ENCODE data around the gene UTP18. TPM values are rescaled to one million over a fixed set of nuclear protein-coding genes. Genes with fewer than 3 reads are reported as not detected.
A peak's percentile ranks its signal among the peaks of the same experiment; 100 is the strongest.

The UTP18 gene
- total and polyA plus RNA-seq, 2 of the 13 experiments (the other 11 are each of a cell fraction or from before 2014, with no cell fraction given), result 35.2 to 104 TPM

GRCh38 chr17:51298508-51299371 lies 38.4 kb downstream of the UTP18 start:
- Histone ChIP-seq H2AFZ (ENCODE audit: low read length) (no peak overlapping the region), H3K4me2 (ENCODE audit: low read depth, low read length) (no peak overlapping the region), H3K4me1 (ENCODE audit: insufficient read depth, low read length) (no peaks in the 10 kb centered on the region), H3K9ac (ENCODE audit: insufficient read depth, low read depth, low read length) (no peak overlapping the region), H3K79me2 (ENCODE audit: insufficient read depth, low read length) (no peaks in the 10 kb centered on the region), H3K27me3 (ENCODE audit: control insufficient read depth in 1 of 2, insufficient read depth in 2 of 2, low read length in 2 of 2) (no peaks in the 10 kb centered on the region), H3K36me3 (replicated peaks in 1 of 2; ENCODE audit: control insufficient read depth in 1 of 2, insufficient read depth in 2 of 2, low read length in 2 of 2) (peaks cover 7 to 35% of the 10 kb centered on the region in 2 experiments), H3K27ac (ENCODE audit: extremely low read length, insufficient read depth, low read length) (no peak overlapping the region), H3K9me3 (ENCODE audit: low read length) (no peaks in the 10 kb centered on the region), H4K20me1 (ENCODE audit: insufficient read depth, low read length) (no peaks in the 10 kb centered on the region), H3K4me3 (replicated peaks in 1 of 3; ENCODE audit: insufficient read depth in 1 of 3, low read depth in 2 of 3, low read length in 3 of 3) (no peak overlapping the region)
- WGBS (ENCODE audit: low lambda C conversion rate), result 87% methylated on average over 10 of the region's 10 CpGs
- intact Hi-C loops (cut with micrococcal nuclease; ENCODE audit: unreplicated experiment) (loop anchor here (1.0 to 2.0 kb wide), 3 partner anchors 73 to 238 kb away; no protein-coding TSS in a partner anchor), in situ Hi-C loops (cut with HindIII; ENCODE audit: extremely low pct_ligation_motif_present, low pct_unique_long_range_greater_than_20kb) (no loop called here)
- no TSS peak for BruUV-seq (replicated peaks)
- ATAC-seq (peak; percentile 81), FAIRE-seq (peak; percentile 56), DNase-seq (ENCODE audit: low spot score) (peak; percentile 76)
- ChIA-PET CTCF (ENCODE audit: low intra/inter-chr PET ratio, low total read pairs) (interaction anchor here (0.7 to 1.3 kb wide), 3 partner anchors 24 to 808 kb away, joined by 3 to 4 read pairs (median 3); no protein-coding TSS in a partner anchor), POLR2A (no interaction called here)
- TF ChIP-seq SMC3 (IDR thresholded peaks at IDR 0.05; ENCODE audit: low read length) (peak; percentile 22; the same call in 1 of the 2 replicates), RAD21 (CRISPR knock-in tag; IDR thresholded peaks at IDR 0.05) (peak; percentile 52; the same call in 1 of the 2 replicates), HCFC1 (IDR thresholded peaks at IDR 0.05; ENCODE audit: low read depth, low read length) (no peak), CTCF (CRISPR knock-in tag; IDR thresholded peaks at IDR 0.05) (peak; percentile 84), SOX13 (IDR thresholded peaks at IDR 0.05) (no peak), SOX13 (CRISPR knock-in tag; conservative IDR thresholded peaks at IDR 0.05 in 1 of 2, IDR thresholded peaks at IDR 0.05 in 1 of 2) (no peak), ZBTB25 (CRISPR knock-in tag; IDR thresholded peaks at IDR 0.05) (0 out of 2 replicates have a peak, but pooled peaks have one; percentile 19), KLF16 (CRISPR knock-in tag; IDR thresholded peaks at IDR 0.05) (0 out of 4 replicates have a peak, but pooled peaks of 1 of the 2 experiments have one; percentile 11), STAG1 (CRISPR knock-in tag; IDR thresholded peaks at IDR 0.05) (peak; percentile 78), ZNF782 (CRISPR knock-in tag; IDR thresholded peaks at IDR 0.05; ENCODE audit: borderline replicate concordance) (no peak)

All from HepG2 (cell line).